ENCODE measurements around the gene NTM. TPM values are rescaled to one million over a fixed set of nuclear protein-coding genes. Genes with fewer than 3 reads are reported as not detected.

Gene NTM
- total RNA-seq, 1 experiment from 2014 or later = 0.73 TPM

GRCh38 chr11:131976021-131976420 is 605.6 kb downstream of the NTM start:
- POLR2A ChIA-PET = no interaction called here
- H3K4me1 Mint-ChIP-seq (ENCODE audit: low read depth, unreplicated experiment) = no peaks in the 10 kb centered on the region
- DNase-seq = no peak
- Histone ChIP-seq H3K4me1 (no peaks in the 10 kb centered on the region), H3K27me3 (replicated peaks; ENCODE audit: control insufficient read depth, insufficient read depth, low read length) (no peaks in the 10 kb centered on the region), H3K9me3 (no peaks in the 10 kb centered on the region), H3K4me3 (ENCODE audit: low read depth, low read length) (no peak overlapping the region), H3K36me3 (ENCODE audit: control insufficient read depth, insufficient read depth, low read length) (no peaks in the 10 kb centered on the region)
- H3K4me3 Mint-ChIP-seq (ENCODE audit: unreplicated experiment) = no peak overlapping the region
- peaks cover 13% of the 10 kb centered on the region for H3K27me3 Mint-ChIP-seq (ENCODE audit: insufficient read depth, unreplicated experiment)
- no peaks in the 10 kb centered on the region for H3K9me3 Mint-ChIP-seq (ENCODE audit: unreplicated experiment)
- intact Hi-C loops (cut with micrococcal nuclease; ENCODE audit: unreplicated experiment) = no loop called here
- no peaks in the 10 kb centered on the region for H3K36me3 Mint-ChIP-seq (ENCODE audit: insufficient read depth, unreplicated experiment)
- BruUV-seq (replicated peaks) = no TSS peak
- CTCF ChIA-PET = no interaction called here
- no peak for TF ChIP-seq CTCF (IDR thresholded peaks at IDR 0.05; ENCODE audit: insufficient read depth in 1 of 2, low read depth in 1 of 2, low read length in 1 of 2, severe bottlenecking in 1 of 2, unreplicated experiment in 1 of 2)
- no peak overlapping the region for H3K27ac Mint-ChIP-seq (ENCODE audit: unreplicated experiment)

- ChIA-PET CTCF (no interaction called here), POLR2A (no interaction called here)
- Histone ChIP-seq H3K4me1 (no peaks in the 10 kb centered on the region), H3K36me3 (ENCODE audit: control insufficient read depth, insufficient read depth, low read length) (no peaks in the 10 kb centered on the region), H3K9me3 (no peaks in the 10 kb centered on the region), H3K4me3 (ENCODE audit: low read depth, low read length) (no peak overlapping the region), H3K27me3 (replicated peaks; ENCODE audit: control insufficient read depth, insufficient read depth, low read length) (no peaks in the 10 kb centered on the region)
- BruUV-seq (replicated peaks) = no TSS peak
- Mint-ChIP-seq H3K9me3 (ENCODE audit: unreplicated experiment) (peaks cover 6% of the 10 kb centered on the region), H3K27me3 (ENCODE audit: insufficient read depth, unreplicated experiment) (peaks cover 16% of the 10 kb centered on the region), H3K36me3 (ENCODE audit: insufficient read depth, unreplicated experiment) (peaks cover 4% of the 10 kb centered on the region), H3K4me3 (ENCODE audit: unreplicated experiment) (no peak overlapping the region), H3K27ac (ENCODE audit: unreplicated experiment) (no peak overlapping the region), H3K4me1 (ENCODE audit: low read depth, unreplicated experiment) (no peaks in the 10 kb centered on the region)
- DNase-seq = no peak
- intact Hi-C loops (cut with micrococcal nuclease; ENCODE audit: unreplicated experiment) = no loop called here
- no peak for TF ChIP-seq CTCF (IDR thresholded peaks at IDR 0.05; ENCODE audit: insufficient read depth in 1 of 2, low read depth in 1 of 2, low read length in 1 of 2, severe bottlenecking in 1 of 2, unreplicated experiment in 1 of 2)
These were observed 606.8 kb downstream of the NTM start for GRCh38 chr11:131977231-131977630.

- Histone ChIP-seq H3K36me3 (ENCODE audit: control insufficient read depth, insufficient read depth, low read length) (no peaks in the 10 kb centered on the region), H3K4me3 (ENCODE audit: low read depth, low read length) (no peak overlapping the region), H3K9me3 (no peaks in the 10 kb centered on the region), H3K4me1 (no peaks in the 10 kb centered on the region), H3K27me3 (replicated peaks; ENCODE audit: control insufficient read depth, insufficient read depth, low read length) (no peaks in the 10 kb centered on the region)
- TF ChIP-seq CTCF (IDR thresholded peaks at IDR 0.05; ENCODE audit: insufficient read depth in 1 of 2, low read depth in 1 of 2, low read length in 1 of 2, severe bottlenecking in 1 of 2, unreplicated experiment in 1 of 2) = no peak
- no peak overlapping the region for H3K4me3 Mint-ChIP-seq (ENCODE audit: unreplicated experiment)
- no peak overlapping the region for H3K27ac Mint-ChIP-seq (ENCODE audit: unreplicated experiment)
- intact Hi-C loops (cut with micrococcal nuclease; ENCODE audit: unreplicated experiment) = no loop called here
- CTCF ChIA-PET = no interaction called here
- DNase-seq = no peak
- BruUV-seq (replicated peaks) = no TSS peak
- H3K36me3 Mint-ChIP-seq (ENCODE audit: insufficient read depth, unreplicated experiment) = peaks cover 7% of the 10 kb centered on the region
- POLR2A ChIA-PET = no interaction called here
- H3K27me3 Mint-ChIP-seq (ENCODE audit: insufficient read depth, unreplicated experiment) = peaks cover 17% of the 10 kb centered on the region
- H3K9me3 Mint-ChIP-seq (ENCODE audit: unreplicated experiment) = peaks cover 10% of the 10 kb centered on the region
- H3K4me1 Mint-ChIP-seq (ENCODE audit: low read depth, unreplicated experiment) = no peaks in the 10 kb centered on the region
These were observed 607.4 kb downstream of the NTM start for GRCh38 chr11:131977854-131978253.

All from Caco-2 (cell line).